Fibroblast of lung (primary cell): ENCODE data around the gene DGKE. TPM values are rescaled to one million over a fixed set of nuclear protein-coding genes. Genes with fewer than 3 reads are reported as not detected.

ENCODE experiments used
- DNase-seq, 2 donors: peaks; one replicate each; pipeline versions ENCODE4 v3.0.0 to v3.0.0-alpha.2; 2010; ENCODE audit warnings: low read depth in 2 of 2
- H2AFZ ChIP-seq: 2 replicates; pipeline ENCODE4 v1.5.1; 2012; ENCODE audit warnings: low read length, control low read depth, inconsistent platforms
- H3K27ac ChIP-seq: 2 replicates; pipeline ENCODE4 v1.5.1; 2011; ENCODE audit warnings: low read length, control low read depth; ENCODE audit not compliant: insufficient read depth
- H3K27me3 ChIP-seq: 2 replicates; pipeline ENCODE4 v1.5.1; 2011; ENCODE audit warnings: mild to moderate bottlenecking, low read length; ENCODE audit not compliant: control insufficient read depth, insufficient read depth
- H3K36me3 ChIP-seq: 2 replicates; pipeline ENCODE4 v1.5.1; 2011; ENCODE audit warnings: low read length; ENCODE audit not compliant: control insufficient read depth, insufficient read depth
- H3K4me1 ChIP-seq: 2 replicates; pipeline ENCODE4 v1.5.1; 2011; ENCODE audit warnings: low read length; ENCODE audit not compliant: control insufficient read depth, insufficient read depth; ENCODE audit errors: extremely low read depth
- H3K4me2 ChIP-seq: 2 replicates; pipeline ENCODE4 v1.5.1; 2011; ENCODE audit warnings: low read length, control low read depth; ENCODE audit not compliant: insufficient read depth; ENCODE audit errors: extremely low read depth
- H3K4me3 ChIP-seq, 4 experiments: fragments of 200-600 bp in 1 of 4; sonication (generic) in 1 of 4; replicated peaks in 1 of 4; 2 replicates each; pipeline ENCODE4 v1.5.1; 2011 to 2016; ENCODE audit warnings: low read length in 4 of 4, low read depth in 3 of 4, mild to moderate bottlenecking in 3 of 4, control low read depth in 2 of 4, inconsistent platforms in 1 of 4, mixed read lengths in 1 of 4; ENCODE audit not compliant: insufficient read depth in 1 of 4; ENCODE audit errors: control extremely low read depth in 1 of 4
- H3K79me2 ChIP-seq: 2 replicates; pipeline ENCODE4 v1.5.1; 2012; ENCODE audit warnings: mild to moderate bottlenecking, low read length, inconsistent platforms; ENCODE audit not compliant: control insufficient read depth, insufficient read depth
- H3K9ac ChIP-seq: 2 replicates; pipeline ENCODE4 v1.5.1; 2011; ENCODE audit warnings: mild to moderate bottlenecking, low read length, control low read depth; ENCODE audit not compliant: insufficient read depth
- H3K9me3 ChIP-seq: 2 replicates; pipeline ENCODE4 v1.5.1; 2012; ENCODE audit warnings: low read depth, low read length; ENCODE audit not compliant: control insufficient read depth, insufficient read depth
- H4K20me1 ChIP-seq: 2 replicates; pipeline ENCODE4 v1.5.1; 2011; ENCODE audit warnings: low read length; ENCODE audit not compliant: control insufficient read depth, insufficient read depth; ENCODE audit errors: extremely low read depth
- CTCF ChIP-seq, 2 donors: IDR thresholded peaks in 1 of 2; conservative IDR thresholded peaks in 1 of 2; 1 replicate in 1 of 2; 2 replicates in 1 of 2; pipeline ENCODE4 v1.5.1; 2011 to 2012; ENCODE audit warnings: low read length in 2 of 2, control low read depth in 1 of 2, inconsistent platforms in 1 of 2, low read depth in 1 of 2, mild to moderate bottlenecking in 1 of 2
- EZH2 ChIP-seq: IDR thresholded peaks from 2 replicates; pipeline ENCODE4 v1.5.1; 2012; ENCODE audit warnings: low read length, control low read depth, mild to moderate bottlenecking; ENCODE audit errors: missing control alignments
- polyA plus RNA-seq, 2 donors: library from polyadenylated mRNA; depleted of rRNA in 1 of 2; stranded (reverse) in 1 of 2; unstranded in 1 of 2; fragments of >200 nt; gene quantifications; 2 replicates each; pipeline ENCODE4 v1.2.1, GENCODE V29; 2011 to 2012; ENCODE audit warnings: missing spikeins in 1 of 2
- total RNA-seq: library from RNA; depleted of rRNA; stranded (reverse); fragments of >200 nt; gene quantifications from 2 replicates; pipeline ENCODE4 v1.2.1, GENCODE V29; 2014

The DGKE gene
- total and polyA plus RNA-seq, 2 donors (not counting 1 experiment from before 2014, with no cell fraction given): 2.5 to 6.4 TPM

GRCh38 chr17:56876766-56877179, 42.8 kb downstream of the DGKE start:
- H3K4me2 ChIP-seq: no peak overlapping the region
- TF ChIP-seq EZH2 (no peak), CTCF (conservative IDR thresholded peaks at IDR 0.05 in 1 of 2, IDR thresholded peaks at IDR 0.05 in 1 of 2; ENCODE audit: low read depth in 1 of 2, low read length in 2 of 2) (no peak)
- H4K20me1 ChIP-seq: no peaks in the 10 kb centered on the region
- no peaks in the 10 kb centered on the region for H3K4me1 ChIP-seq
- no peaks in the 10 kb centered on the region for H3K79me2 ChIP-seq
- no peaks in the 10 kb centered on the region for H3K9me3 ChIP-seq
- DNase-seq: no peak
- H2AFZ ChIP-seq: no peak overlapping the region
- no peak overlapping the region for H3K27ac ChIP-seq
- H3K4me3 ChIP-seq: no peak overlapping the region
- H3K36me3 ChIP-seq: no peaks in the 10 kb centered on the region
- no peak overlapping the region for H3K9ac ChIP-seq
- H3K27me3 ChIP-seq: no peaks in the 10 kb centered on the region

DNA sequence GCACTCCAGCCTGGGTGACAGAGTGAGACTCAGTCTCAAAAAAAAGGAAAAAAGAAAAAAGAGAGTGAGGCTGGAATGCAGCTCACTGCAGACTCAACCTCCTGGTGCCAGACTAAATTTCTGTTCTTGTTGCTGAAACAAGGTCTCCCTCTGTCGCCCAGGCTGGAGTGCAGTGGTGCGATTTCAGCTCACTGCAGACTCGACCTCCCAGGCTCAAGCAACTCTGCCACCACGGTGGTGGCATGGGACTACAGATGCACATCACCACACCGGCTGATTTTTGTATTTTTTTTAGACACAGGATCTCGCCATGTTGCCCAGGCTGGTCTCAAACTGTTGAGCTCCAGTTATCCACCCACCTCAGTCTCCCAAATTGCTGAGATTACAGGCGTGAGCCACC, 45.3 kb downstream of the DGKE start:
- H3K4me3 ChIP-seq: no peak overlapping the region
- no peak overlapping the region for H3K9ac ChIP-seq
- no peak for DNase-seq
- H4K20me1 ChIP-seq: no peaks in the 10 kb centered on the region
- H3K36me3 ChIP-seq: no peaks in the 10 kb centered on the region
- H3K27me3 ChIP-seq: no peaks in the 10 kb centered on the region
- no peaks in the 10 kb centered on the region for H3K9me3 ChIP-seq
- H3K4me2 ChIP-seq: no peak overlapping the region
- TF ChIP-seq CTCF (conservative IDR thresholded peaks at IDR 0.05 in 1 of 2, IDR thresholded peaks at IDR 0.05 in 1 of 2; ENCODE audit: low read depth in 1 of 2, low read length in 2 of 2) (no peak), EZH2 (no peak)
- no peaks in the 10 kb centered on the region for H3K4me1 ChIP-seq
- no peak overlapping the region for H3K27ac ChIP-seq
- no peak overlapping the region for H2AFZ ChIP-seq
- H3K79me2 ChIP-seq: no peaks in the 10 kb centered on the region

- Histone ChIP-seq H3K4me3 (no peak overlapping the region), H2AFZ (no peak overlapping the region), H3K9me3 (no peaks in the 10 kb centered on the region), H3K36me3 (no peaks in the 10 kb centered on the region), H4K20me1 (no peaks in the 10 kb centered on the region), H3K79me2 (no peaks in the 10 kb centered on the region), H3K4me1 (no peaks in the 10 kb centered on the region), H3K27ac (no peak overlapping the region), H3K27me3 (no peaks in the 10 kb centered on the region), H3K4me2 (no peak overlapping the region), H3K9ac (no peak overlapping the region)
- TF ChIP-seq CTCF (conservative IDR thresholded peaks at IDR 0.05 in 1 of 2, IDR thresholded peaks at IDR 0.05 in 1 of 2; ENCODE audit: low read depth in 1 of 2, low read length in 2 of 2) (no peak), EZH2 (no peak)
- no peak for DNase-seq
These were observed 46.2 kb downstream of the DGKE start for GRCh38 chr17:56880133-56880532.
